ENCODE data around the gene SEZ6L2. TPM values are rescaled to one million over a fixed set of nuclear protein-coding genes. Genes with fewer than 3 reads are reported as not detected.

Gene SEZ6L2
- total and polyA plus RNA-seq, 2 experiments from 2014 or later, result 18.0 to 71.9 TPM

- TF ChIP-seq ZNF462 (CRISPR knock-in tag; IDR thresholded peaks at IDR 0.05) (no peak), JUNB (IDR thresholded peaks at IDR 0.05; ENCODE audit: unreplicated experiment) (no peak), EZH2phosphoT487 (IDR thresholded peaks at IDR 0.05; ENCODE audit: unreplicated experiment) (no peak), ZNF114 (CRISPR knock-in tag; IDR thresholded peaks at IDR 0.05) (no peak)
These were observed 36.3 kb downstream of the SEZ6L2 start, which contains the start of gene CDIPT (continued) for GRCh38 chr16:29862884-29863668.

- Histone ChIP-seq H3K4me1 (ENCODE audit: insufficient read depth) (peaks cover 9% of the 10 kb centered on the region), H4K20me1 (replicated peaks; ENCODE audit: insufficient read depth) (no peaks in the 10 kb centered on the region; the same call in 1 of the 2 replicates), H3K27ac (ENCODE audit: low read depth) (no peak overlapping the region; the same call in 1 of the 2 replicates), H3K36me3 (ENCODE audit: insufficient read depth) (peaks cover 4% of the 10 kb centered on the region; the same call in 1 of the 2 replicates), H3K4me2 (peak overlapping the region; percentile 99), H3K4me3 (peak overlapping the region; percentile 96), H2AFZ (peak overlapping the region; percentile 8), H3K79me2 (replicated peaks; ENCODE audit: insufficient read depth) (peaks cover 13% of the 10 kb centered on the region), H3K27me3 (ENCODE audit: insufficient read depth) (no peaks in the 10 kb centered on the region), H3F3A (replicated peaks; ENCODE audit: low read depth) (0 out of 2 replicates have a peak, but pooled peaks cover 3% of the 10 kb centered on the region), H3K9me2 (ENCODE audit: insufficient read depth) (no peaks in the 10 kb centered on the region)
- H3K27me3 Mint-ChIP-seq (ENCODE audit: insufficient read depth, low read depth, poor library complexity), result peaks cover 17% of the 10 kb centered on the region
- H3K36me3 Mint-ChIP-seq (ENCODE audit: low read depth), result peaks cover 25% of the 10 kb centered on the region
- peak overlapping the region; percentile 99 for H3K4me3 Mint-ChIP-seq
- TF ChIP-seq POLR2AphosphoS5 (IDR thresholded peaks at IDR 0.05; ENCODE audit: low read depth) (no peak), JUNB (IDR thresholded peaks at IDR 0.05; ENCODE audit: unreplicated experiment) (no peak), NANOG (IDR thresholded peaks at IDR 0.05; ENCODE audit: borderline replicate concordance) (no peak), EZH2phosphoT487 (IDR thresholded peaks at IDR 0.05; ENCODE audit: unreplicated experiment) (no peak), ZNF114 (CRISPR knock-in tag; IDR thresholded peaks at IDR 0.05) (no peak), REST (IDR thresholded peaks at IDR 0.05; ENCODE audit: unreplicated experiment) (no peak), ETS1 (IDR thresholded peaks at IDR 0.05) (no peak), EZH2 (IDR thresholded peaks at IDR 0.05; ENCODE audit: low read depth, unreplicated experiment) (no peak)
- TF ChIP-seq, protein P1, sequence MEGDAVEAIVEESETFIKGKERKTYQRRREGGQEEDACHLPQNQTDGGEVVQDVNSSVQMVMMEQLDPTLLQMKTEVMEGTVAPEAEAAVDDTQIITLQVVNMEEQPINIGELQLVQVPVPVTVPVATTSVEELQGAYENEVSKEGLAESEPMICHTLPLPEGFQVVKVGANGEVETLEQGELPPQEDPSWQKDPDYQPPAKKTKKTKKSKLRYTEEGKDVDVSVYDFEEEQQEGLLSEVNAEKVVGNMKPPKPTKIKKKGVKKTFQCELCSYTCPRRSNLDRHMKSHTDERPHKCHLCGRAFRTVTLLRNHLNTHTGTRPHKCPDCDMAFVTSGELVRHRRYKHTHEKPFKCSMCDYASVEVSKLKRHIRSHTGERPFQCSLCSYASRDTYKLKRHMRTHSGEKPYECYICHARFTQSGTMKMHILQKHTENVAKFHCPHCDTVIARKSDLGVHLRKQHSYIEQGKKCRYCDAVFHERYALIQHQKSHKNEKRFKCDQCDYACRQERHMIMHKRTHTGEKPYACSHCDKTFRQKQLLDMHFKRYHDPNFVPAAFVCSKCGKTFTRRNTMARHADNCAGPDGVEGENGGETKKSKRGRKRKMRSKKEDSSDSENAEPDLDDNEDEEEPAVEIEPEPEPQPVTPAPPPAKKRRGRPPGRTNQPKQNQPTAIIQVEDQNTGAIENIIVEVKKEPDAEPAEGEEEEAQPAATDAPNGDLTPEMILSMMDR (conservative IDR thresholded peaks at IDR 0.05; ENCODE audit: low read depth in 2 of 2), result peak in 1 of 2 experiments; percentile 30; a peak in 1 of 4 replicates
- DNase-seq (ENCODE audit: low spot score) (peak; percentile 45), ATAC-seq (peak; percentile 10)
- peak overlapping the region; percentile 24 for H3K27ac Mint-ChIP-seq
- H3K4me1 Mint-ChIP-seq, result peaks cover 10% of the 10 kb centered on the region
- no peaks in the 10 kb centered on the region for H3K9me3 Mint-ChIP-seq
These were observed 36.9 kb downstream of the SEZ6L2 start for GRCh38 chr16:29862383-29862883.

All from GM23338 (cell line).